Measurements from ENCODE around the gene RNF123. TPM values are rescaled to one million over a fixed set of nuclear protein-coding genes. Genes with fewer than 3 reads are reported as not detected.

Gene RNF123
- total RNA-seq, 1 donor from 2014 or later = 49.9 TPM

- Mint-ChIP-seq H3K4me1 (ENCODE audit: unreplicated experiment) (peaks cover 35% of the 10 kb centered on the region), H3K9me3 (no peaks in the 10 kb centered on the region), H3K36me3 (no peaks in the 10 kb centered on the region), H3K27me3 (no peaks in the 10 kb centered on the region), H3K27ac (peak overlapping the region; percentile 74), H3K4me3 (no peak overlapping the region)
- DNase-seq (ENCODE audit: extremely low spot score, unreplicated experiment) = no peak
- no peak for TF ChIP-seq CTCF (conservative IDR thresholded peaks at IDR 0.05)
These were observed 20.5 kb upstream of the RNF123 start for GRCh38 chr3:49668861-49669260.

GRCh38 chr3:49669352-49669751 is 20.0 kb upstream of the RNF123 start:
- no peaks in the 10 kb centered on the region for H3K9me3 Mint-ChIP-seq
- H3K36me3 Mint-ChIP-seq = no peaks in the 10 kb centered on the region
- H3K4me1 Mint-ChIP-seq (ENCODE audit: unreplicated experiment) = peaks cover 35% of the 10 kb centered on the region
- no peak overlapping the region for H3K4me3 Mint-ChIP-seq
- no peak for TF ChIP-seq CTCF (conservative IDR thresholded peaks at IDR 0.05)
- DNase-seq (ENCODE audit: extremely low spot score, unreplicated experiment) = no peak
- peak overlapping the region; percentile 74 for H3K27ac Mint-ChIP-seq
- H3K27me3 Mint-ChIP-seq = no peaks in the 10 kb centered on the region

GRCh38 chr3:49670940-49671290 is 18.4 kb upstream of the RNF123 start:
- no peak overlapping the region for H3K27ac Mint-ChIP-seq
- no peak for DNase-seq (ENCODE audit: extremely low spot score, unreplicated experiment)
- H3K36me3 Mint-ChIP-seq = no peaks in the 10 kb centered on the region
- H3K27me3 Mint-ChIP-seq = no peaks in the 10 kb centered on the region
- H3K4me3 Mint-ChIP-seq = no peak overlapping the region
- peaks cover 35% of the 10 kb centered on the region for H3K4me1 Mint-ChIP-seq (ENCODE audit: unreplicated experiment)
- TF ChIP-seq CTCF (conservative IDR thresholded peaks at IDR 0.05) = no peak
- H3K9me3 Mint-ChIP-seq = no peaks in the 10 kb centered on the region

- peak; percentile 91 for TF ChIP-seq CTCF (conservative IDR thresholded peaks at IDR 0.05)
- no peak for DNase-seq (ENCODE audit: extremely low spot score, unreplicated experiment)
- Mint-ChIP-seq H3K27ac (peak overlapping the region; percentile 79), H3K27me3 (no peaks in the 10 kb centered on the region), H3K36me3 (no peaks in the 10 kb centered on the region), H3K4me3 (peak overlapping the region; percentile 84), H3K4me1 (ENCODE audit: unreplicated experiment) (peaks cover 30% of the 10 kb centered on the region), H3K9me3 (no peaks in the 10 kb centered on the region)
These were observed 17.8 kb upstream of the RNF123 start for GRCh38 chr3:49671291-49672288.

- Mint-ChIP-seq H3K27me3 (no peaks in the 10 kb centered on the region), H3K27ac (peak overlapping the region; percentile 98), H3K9me3 (no peaks in the 10 kb centered on the region), H3K36me3 (no peaks in the 10 kb centered on the region), H3K4me3 (peak overlapping the region; percentile 95), H3K4me1 (ENCODE audit: unreplicated experiment) (peaks cover 27% of the 10 kb centered on the region)
- TF ChIP-seq CTCF (conservative IDR thresholded peaks at IDR 0.05) = no peak
- no peak for DNase-seq (ENCODE audit: extremely low spot score, unreplicated experiment)
These were observed 16.1 kb upstream of the RNF123 start for GRCh38 chr3:49673121-49673714.

Measured in type B pancreatic cell (in vitro differentiated cells).